Neural progenitor cell (in vitro differentiated cells): ENCODE data around the gene VAMP2. TPM values are rescaled to one million over a fixed set of nuclear protein-coding genes. Genes with fewer than 3 reads are reported as not detected.

Experiments used
- DNase-seq: peaks from one replicate; pipeline ENCODE4 v3.0.0-alpha.2; 2016; ENCODE audit warnings: low spot score
- H2AFZ ChIP-seq: fragments of 200-600 bp; sonication (generic); replicated peaks from 2 replicates; pipeline ENCODE4 v1.6.1; 2016; ENCODE audit warnings: antibody characterized with exemption
- H3F3A ChIP-seq: fragments of 200-600 bp; sonication (generic); 2 replicates; pipeline ENCODE4 v1.6.1; 2016; ENCODE audit warnings: antibody characterized with exemption, low read depth
- H3K27ac ChIP-seq: fragments of 200-600 bp; sonication (generic); 2 replicates; pipeline ENCODE4 v1.5.1; 2016; ENCODE audit warnings: mild to moderate bottlenecking
- H3K27me3 ChIP-seq: fragments of 200-600 bp; sonication (generic); 2 replicates; pipeline ENCODE4 v1.6.1; 2016; ENCODE audit warnings: mild to moderate bottlenecking, moderate library complexity
- H3K36me3 ChIP-seq: fragments of 200-600 bp; sonication (generic); 2 replicates; pipeline ENCODE4 v1.5.1; 2016
- H3K4me1 ChIP-seq: fragments of 200-600 bp; sonication (generic); 2 replicates; pipeline ENCODE4 v1.6.1; 2016; ENCODE audit warnings: mixed run types
- H3K4me2 ChIP-seq: fragments of 200-600 bp; sonication (generic); 2 replicates; pipeline ENCODE4 v1.6.1; 2016
- H3K4me3 ChIP-seq: fragments of 200-600 bp; sonication (generic); 2 replicates; pipeline ENCODE4 v1.5.1; 2016
- H3K79me2 ChIP-seq: fragments of 200-600 bp; sonication (generic); 2 replicates; pipeline ENCODE4 v1.6.1; 2016; ENCODE audit warnings: low read depth
- H3K9ac ChIP-seq: fragments of 200-600 bp; sonication (generic); 2 replicates; pipeline ENCODE4 v1.6.1; 2016
- H3K9me3 ChIP-seq: fragments of 200-600 bp; sonication (generic); 2 replicates; pipeline ENCODE4 v1.5.1; 2016; ENCODE audit warnings: low read depth
- H4K20me1 ChIP-seq: fragments of 200-600 bp; sonication (generic); 2 replicates; pipeline ENCODE4 v1.6.1; 2016; ENCODE audit warnings: low read depth
- H3K27ac Mint-ChIP-seq: 3 replicates; pipeline ENCODE4 v1.8.0; 2021; ENCODE audit warnings: mixed read lengths
- H3K27me3 Mint-ChIP-seq: 2 replicates; pipeline ENCODE4 v1.8.0; 2022; ENCODE audit warnings: low read depth, mild to moderate bottlenecking, inconsistent platforms, moderate library complexity, mixed read lengths; ENCODE audit not compliant: insufficient read depth
- H3K36me3 Mint-ChIP-seq: 3 replicates; pipeline ENCODE4 v1.8.0; 2021; ENCODE audit warnings: mixed read lengths
- H3K4me1 Mint-ChIP-seq: 3 replicates; pipeline ENCODE4 v1.8.0; 2021; ENCODE audit warnings: mixed read lengths
- H3K4me3 Mint-ChIP-seq: 3 replicates; pipeline ENCODE4 v1.8.0; 2021; ENCODE audit warnings: mild to moderate bottlenecking, moderate library complexity, mixed read lengths
- H3K9me3 Mint-ChIP-seq: 3 replicates; pipeline ENCODE4 v1.8.0; 2020; ENCODE audit warnings: mixed read lengths
- CTCF ChIP-seq: fragments of 200-600 bp; sonication (generic); IDR thresholded peaks from 2 replicates; pipeline ENCODE4 v1.5.1; 2017; ENCODE audit warnings: antibody characterized with exemption, mild to moderate bottlenecking
- EZH2 ChIP-seq: fragments of 200-600 bp; sonication (generic); IDR thresholded peaks from 2 replicates; pipeline ENCODE4 v1.6.1; 2017; ENCODE audit warnings: antibody characterized with exemption, mild to moderate bottlenecking, moderate library complexity
- EZH2phosphoT487 ChIP-seq: fragments of 200-600 bp; sonication (generic); IDR thresholded peaks from 2 replicates; pipeline ENCODE4 v1.6.1; 2017; ENCODE audit warnings: antibody characterized with exemption
- total RNA-seq: library from RNA; depleted of rRNA; stranded (reverse); fragments of >200 nt; gene quantifications from 2 replicates; pipeline ENCODE4 v1.2.3, GENCODE V29; 2015; ENCODE audit warnings: low replicate concordance

Gene VAMP2
- total RNA-seq, 1 donor from 2014 or later: 11.7 TPM

DNA sequence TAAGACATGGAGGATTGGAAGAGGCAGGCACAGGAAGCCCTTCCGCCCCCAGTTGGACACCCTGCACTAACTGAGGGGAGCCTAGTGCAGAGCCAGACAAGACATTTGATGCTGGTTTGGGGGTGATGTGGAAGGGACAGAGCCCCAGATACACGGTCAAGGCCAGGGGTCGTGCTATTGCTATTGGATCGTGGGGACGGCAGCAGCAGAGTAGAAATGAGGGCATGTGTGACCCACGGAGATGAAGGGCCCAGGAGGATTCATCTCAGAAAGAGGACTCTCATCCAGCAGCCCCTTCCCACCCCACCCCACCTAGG, 2.0 kb upstream of the VAMP2 start:
- Histone ChIP-seq H4K20me1 (peaks cover 21% of the 10 kb centered on the region), H3F3A (peaks cover 38% of the 10 kb centered on the region), H3K27me3 (no peaks in the 10 kb centered on the region), H3K4me2 (peak overlapping the region; percentile 91), H3K79me2 (peaks cover 19% of the 10 kb centered on the region), H3K4me3 (no peak overlapping the region), H3K27ac (no peak overlapping the region), H3K4me1 (peaks cover 23% of the 10 kb centered on the region), H2AFZ (no peak overlapping the region), H3K9me3 (no peaks in the 10 kb centered on the region), H3K36me3 (peaks cover 4% of the 10 kb centered on the region), H3K9ac (no peak overlapping the region)
- DNase-seq: no peak
- peaks cover 42% of the 10 kb centered on the region for H3K4me1 Mint-ChIP-seq
- no peak for TF ChIP-seq EZH2phosphoT487
- no peak for TF ChIP-seq EZH2
- no peak for TF ChIP-seq CTCF
- H3K9me3 Mint-ChIP-seq: no peaks in the 10 kb centered on the region
- peaks cover 6% of the 10 kb centered on the region for H3K27me3 Mint-ChIP-seq
- H3K4me3 Mint-ChIP-seq: peak overlapping the region; percentile 65
- peak overlapping the region; percentile 83 for H3K27ac Mint-ChIP-seq
- H3K36me3 Mint-ChIP-seq: peaks cover 7% of the 10 kb centered on the region

DNA sequence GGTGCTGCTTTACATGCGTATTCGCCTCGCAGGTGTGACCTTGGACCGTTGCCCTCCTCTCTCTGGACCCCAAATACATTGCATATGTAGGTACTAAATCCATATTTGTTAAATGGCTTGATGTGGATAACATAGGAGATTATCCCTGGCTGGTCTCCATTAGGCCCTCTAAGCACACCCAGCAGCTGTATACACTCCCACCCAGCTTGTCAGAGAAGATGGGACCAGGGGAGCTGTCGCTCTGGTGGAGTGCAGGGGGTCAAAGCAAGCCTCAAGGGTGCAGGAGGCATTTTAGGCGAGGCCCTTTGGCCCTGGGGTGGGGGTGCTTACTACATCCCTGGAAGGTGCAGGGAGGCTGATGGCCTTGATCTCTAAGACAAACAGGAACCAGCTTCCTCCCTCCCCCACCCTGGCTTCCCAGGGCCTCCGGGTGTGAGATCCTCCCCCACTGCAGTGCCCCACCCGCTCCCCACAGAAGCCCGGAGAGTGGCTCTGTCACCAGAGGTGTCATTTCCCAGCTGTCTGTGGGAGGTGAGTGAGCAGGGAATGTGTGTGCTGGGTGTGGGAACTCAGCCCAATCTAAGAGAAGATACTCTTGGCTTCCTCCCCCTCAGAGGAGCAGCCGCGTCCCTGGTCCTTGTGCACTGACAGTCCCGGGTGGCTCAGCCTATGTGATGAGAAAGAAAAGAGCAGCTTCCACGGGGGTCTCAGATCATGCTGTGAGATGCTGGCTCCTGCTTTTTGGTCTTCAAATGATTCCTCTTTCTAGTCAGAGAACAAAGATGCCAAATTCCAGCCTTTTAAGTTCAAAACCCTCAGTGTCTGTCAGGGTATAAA, 1.4 kb upstream of the VAMP2 start:
- H3K27ac ChIP-seq: peak overlapping the region; percentile 79
- H3K36me3 ChIP-seq: peaks cover 4% of the 10 kb centered on the region
- no peaks in the 10 kb centered on the region for H3K27me3 ChIP-seq
- no peak overlapping the region for H2AFZ ChIP-seq
- no peaks in the 10 kb centered on the region for H3K9me3 Mint-ChIP-seq
- no peak for DNase-seq
- H3K27ac Mint-ChIP-seq: peak overlapping the region; percentile 83
- no peak overlapping the region for H3K9ac ChIP-seq
- H3F3A ChIP-seq: peaks cover 38% of the 10 kb centered on the region
- H3K9me3 ChIP-seq: no peaks in the 10 kb centered on the region
- peak overlapping the region; percentile 100 for H3K4me3 ChIP-seq
- H3K36me3 Mint-ChIP-seq: peaks cover 7% of the 10 kb centered on the region
- H3K4me2 ChIP-seq: peak overlapping the region; percentile 91
- peaks cover 19% of the 10 kb centered on the region for H3K79me2 ChIP-seq
- H3K4me1 ChIP-seq: peaks cover 23% of the 10 kb centered on the region
- H3K4me1 Mint-ChIP-seq: peaks cover 45% of the 10 kb centered on the region
- H3K4me3 Mint-ChIP-seq: peak overlapping the region; percentile 93
- no peak for TF ChIP-seq CTCF
- TF ChIP-seq EZH2: no peak
- TF ChIP-seq EZH2phosphoT487: no peak
- peaks cover 27% of the 10 kb centered on the region for H4K20me1 ChIP-seq
- H3K27me3 Mint-ChIP-seq: peaks cover 6% of the 10 kb centered on the region

DNA sequence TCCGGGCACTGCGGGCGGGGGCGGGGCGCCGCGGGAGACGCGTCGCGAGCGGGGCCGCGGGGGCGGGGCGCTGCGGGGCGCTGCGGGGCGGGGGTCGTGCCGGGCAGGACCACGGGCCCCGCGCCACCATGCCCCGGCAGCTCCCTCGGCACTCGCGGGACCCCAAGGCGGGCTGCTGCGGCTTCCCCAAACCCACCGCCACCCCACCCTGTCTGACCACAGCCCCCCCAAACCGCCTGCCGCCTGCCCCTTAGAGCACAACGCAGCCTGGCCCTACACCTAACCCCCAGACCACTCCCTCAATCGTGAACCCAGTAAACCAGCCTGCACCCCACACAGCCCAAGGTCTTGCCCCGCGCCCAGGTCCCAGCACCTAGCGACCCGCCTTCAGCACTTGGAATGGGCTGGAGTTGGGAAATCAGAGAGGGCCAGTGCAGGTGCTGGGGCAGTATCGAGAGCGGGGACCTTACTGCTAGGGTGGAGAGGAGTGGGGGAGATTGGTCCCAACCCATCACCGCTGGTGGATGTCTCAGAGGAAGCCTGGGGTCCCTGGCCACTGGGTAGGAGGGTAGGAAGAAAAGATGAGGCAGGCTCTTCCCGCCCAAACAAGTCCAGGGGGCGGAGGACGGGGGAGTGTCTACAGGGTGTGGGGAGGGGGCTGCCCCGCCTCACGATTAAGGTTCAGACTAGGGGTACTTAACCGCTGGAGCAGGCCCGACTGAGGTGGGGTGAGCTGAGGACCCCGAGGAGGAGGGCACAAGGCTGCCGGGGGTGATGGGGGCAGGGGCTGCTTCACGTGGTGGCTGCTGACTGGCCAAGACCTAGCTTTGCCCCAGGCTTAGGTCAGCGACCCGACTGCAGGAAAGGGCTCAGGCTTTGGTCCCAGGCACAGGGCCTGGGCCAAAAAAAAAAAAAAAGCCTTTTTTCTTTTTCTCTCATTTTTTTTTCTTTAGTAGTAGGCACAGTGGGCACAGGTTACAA, 539 bp upstream of the VAMP2 start:
- peaks cover 4% of the 10 kb centered on the region for H3K36me3 ChIP-seq
- H4K20me1 ChIP-seq: peaks cover 36% of the 10 kb centered on the region
- peak; percentile 70 for DNase-seq
- peak overlapping the region; percentile 91 for H3K4me2 ChIP-seq
- Mint-ChIP-seq H3K27me3 (peaks cover 6% of the 10 kb centered on the region), H3K36me3 (peaks cover 7% of the 10 kb centered on the region), H3K27ac (peak overlapping the region; percentile 97), H3K4me3 (peak overlapping the region; percentile 93), H3K9me3 (no peaks in the 10 kb centered on the region), H3K4me1 (peaks cover 42% of the 10 kb centered on the region)
- H3K27ac ChIP-seq: peak overlapping the region; percentile 79
- peaks cover 46% of the 10 kb centered on the region for H3F3A ChIP-seq
- peak overlapping the region; percentile 100 for H3K4me3 ChIP-seq
- peaks cover 23% of the 10 kb centered on the region for H3K4me1 ChIP-seq
- no peaks in the 10 kb centered on the region for H3K27me3 ChIP-seq
- peaks cover 19% of the 10 kb centered on the region for H3K79me2 ChIP-seq
- H3K9ac ChIP-seq: peak overlapping the region; percentile 64
- H2AFZ ChIP-seq: peak overlapping the region; percentile 83
- no peak for TF ChIP-seq CTCF
- TF ChIP-seq EZH2phosphoT487: no peak
- no peak for TF ChIP-seq EZH2
- no peaks in the 10 kb centered on the region for H3K9me3 ChIP-seq
